MM.1S (cell line): ENCODE results near the gene SIX1.

Experiments
- CTCF ChIP-seq: fragments of 300-600 bp; sonication (generic); IDR thresholded peaks from 2 replicates; pipeline ENCODE4 v1.5.1; 2016; ENCODE audit warnings: antibody characterized with exemption, low read length, mixed read lengths
- EZH2 ChIP-seq: fragments of 300-600 bp; sonication (generic); optimal IDR thresholded peaks from 2 replicates; pipeline ENCODE3; 2017; ENCODE audit warnings: low read depth, mild to moderate bottlenecking, antibody characterized with exemption, low read length, mixed read lengths
- EZH2phosphoT487 ChIP-seq: fragments of 300-600 bp; sonication (generic); IDR thresholded peaks from 2 replicates; pipeline ENCODE4 v1.6.1; 2018; ENCODE audit warnings: antibody characterized with exemption, low read length

DNA sequence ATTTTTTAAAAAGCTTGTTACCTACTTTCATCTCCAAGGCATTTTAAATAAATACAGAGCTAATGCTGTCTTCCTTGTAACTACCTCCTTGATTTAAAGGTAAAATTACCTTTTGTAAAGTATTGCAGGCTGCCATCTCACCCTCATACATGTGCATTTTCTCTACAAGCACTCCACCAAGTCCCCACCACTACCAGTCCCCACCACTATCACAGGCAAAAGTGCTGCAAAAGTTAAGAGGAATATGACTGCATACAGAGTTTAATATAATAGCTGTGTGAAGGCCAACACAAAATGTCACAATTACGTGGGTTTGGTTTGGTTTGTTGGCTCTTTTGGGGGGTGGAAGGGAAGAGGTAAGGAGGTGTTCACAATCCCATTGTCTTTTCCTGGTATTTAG, 9.6 kb downstream of the SIX1 start:
- TF ChIP-seq CTCF (no peak), EZH2 (no peak), EZH2phosphoT487 (no peak)
